Measurements from ENCODE around the gene VGLL2.

Gene VGLL2

GRCh38 chr6:117272032-117272866 lies 6.9 kb downstream of the VGLL2 start:
- Histone ChIP-seq H3K36me3 (ENCODE audit: low read length) (no peaks in the 10 kb centered on the region), H2AFZ (ENCODE audit: low read depth, low read length, severe bottlenecking) (no peak overlapping the region), H3K4me3 (ENCODE audit: insufficient read depth, low read length, poor library complexity, severe bottlenecking) (no peak overlapping the region), H3K79me2 (ENCODE audit: insufficient read depth, low read length) (no peaks in the 10 kb centered on the region), H3F3A (ENCODE audit: insufficient read depth) (no peaks in the 10 kb centered on the region), H4K20me1 (ENCODE audit: low read depth, low read length) (no peaks in the 10 kb centered on the region), H3K27me3 (ENCODE audit: low read length) (no peaks in the 10 kb centered on the region), H3K4me2 (ENCODE audit: low read depth, low read length, poor library complexity, severe bottlenecking) (no peak overlapping the region), H3K9me3 (ENCODE audit: insufficient read depth, low read length) (no peaks in the 10 kb centered on the region), H3K9ac (ENCODE audit: low read length) (no peak overlapping the region), H3K9me2 (replicated peaks; ENCODE audit: insufficient read depth, low read length) (no peaks in the 10 kb centered on the region), H3K27ac (ENCODE audit: low read depth, low read length) (no peak overlapping the region)
- TF ChIP-seq, protein P1, sequence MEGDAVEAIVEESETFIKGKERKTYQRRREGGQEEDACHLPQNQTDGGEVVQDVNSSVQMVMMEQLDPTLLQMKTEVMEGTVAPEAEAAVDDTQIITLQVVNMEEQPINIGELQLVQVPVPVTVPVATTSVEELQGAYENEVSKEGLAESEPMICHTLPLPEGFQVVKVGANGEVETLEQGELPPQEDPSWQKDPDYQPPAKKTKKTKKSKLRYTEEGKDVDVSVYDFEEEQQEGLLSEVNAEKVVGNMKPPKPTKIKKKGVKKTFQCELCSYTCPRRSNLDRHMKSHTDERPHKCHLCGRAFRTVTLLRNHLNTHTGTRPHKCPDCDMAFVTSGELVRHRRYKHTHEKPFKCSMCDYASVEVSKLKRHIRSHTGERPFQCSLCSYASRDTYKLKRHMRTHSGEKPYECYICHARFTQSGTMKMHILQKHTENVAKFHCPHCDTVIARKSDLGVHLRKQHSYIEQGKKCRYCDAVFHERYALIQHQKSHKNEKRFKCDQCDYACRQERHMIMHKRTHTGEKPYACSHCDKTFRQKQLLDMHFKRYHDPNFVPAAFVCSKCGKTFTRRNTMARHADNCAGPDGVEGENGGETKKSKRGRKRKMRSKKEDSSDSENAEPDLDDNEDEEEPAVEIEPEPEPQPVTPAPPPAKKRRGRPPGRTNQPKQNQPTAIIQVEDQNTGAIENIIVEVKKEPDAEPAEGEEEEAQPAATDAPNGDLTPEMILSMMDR (IDR thresholded peaks at IDR 0.05; ENCODE audit: insufficient read depth, low read length, poor library complexity, severe bottlenecking): no peak
- no peak for TF ChIP-seq EZH2phosphoT487 (conservative IDR thresholded peaks at IDR 0.05; ENCODE audit: low read length)

GRCh38 chr6:117272891-117273290 lies 7.5 kb downstream of the VGLL2 start:
- H3K36me3 ChIP-seq (ENCODE audit: low read length): no peaks in the 10 kb centered on the region
- H4K20me1 ChIP-seq (ENCODE audit: low read depth, low read length): no peaks in the 10 kb centered on the region
- H3K9ac ChIP-seq (ENCODE audit: low read length): no peak overlapping the region
- TF ChIP-seq, protein P1 (IDR thresholded peaks at IDR 0.05; ENCODE audit: insufficient read depth, low read length, poor library complexity, severe bottlenecking): no peak
- no peak for TF ChIP-seq EZH2phosphoT487 (conservative IDR thresholded peaks at IDR 0.05; ENCODE audit: low read length)
- H3K9me3 ChIP-seq (ENCODE audit: insufficient read depth, low read length): no peaks in the 10 kb centered on the region
- no peaks in the 10 kb centered on the region for H3K9me2 ChIP-seq (replicated peaks; ENCODE audit: insufficient read depth, low read length)
- no peaks in the 10 kb centered on the region for H3F3A ChIP-seq (ENCODE audit: insufficient read depth)
- no peak overlapping the region for H2AFZ ChIP-seq (ENCODE audit: low read depth, low read length, severe bottlenecking)
- no peak overlapping the region for H3K27ac ChIP-seq (ENCODE audit: low read depth, low read length)
- no peak overlapping the region for H3K4me2 ChIP-seq (ENCODE audit: low read depth, low read length, poor library complexity, severe bottlenecking)
- no peaks in the 10 kb centered on the region for H3K79me2 ChIP-seq (ENCODE audit: insufficient read depth, low read length)
- H3K4me3 ChIP-seq (ENCODE audit: insufficient read depth, low read length, poor library complexity, severe bottlenecking): no peak overlapping the region
- no peaks in the 10 kb centered on the region for H3K27me3 ChIP-seq (ENCODE audit: low read length)

GRCh38 chr6:117275205-117275604 lies 9.8 kb downstream of the VGLL2 start:
- no peak overlapping the region for H3K9ac ChIP-seq (ENCODE audit: low read length)
- no peaks in the 10 kb centered on the region for H4K20me1 ChIP-seq (ENCODE audit: low read depth, low read length)
- no peaks in the 10 kb centered on the region for H3K36me3 ChIP-seq (ENCODE audit: low read length)
- H3K9me3 ChIP-seq (ENCODE audit: insufficient read depth, low read length): no peaks in the 10 kb centered on the region
- H3K4me2 ChIP-seq (ENCODE audit: low read depth, low read length, poor library complexity, severe bottlenecking): no peak overlapping the region
- no peaks in the 10 kb centered on the region for H3K9me2 ChIP-seq (replicated peaks; ENCODE audit: insufficient read depth, low read length)
- H3K27me3 ChIP-seq (ENCODE audit: low read length): no peaks in the 10 kb centered on the region
- no peaks in the 10 kb centered on the region for H3F3A ChIP-seq (ENCODE audit: insufficient read depth)
- no peak overlapping the region for H2AFZ ChIP-seq (ENCODE audit: low read depth, low read length, severe bottlenecking)
- H3K27ac ChIP-seq (ENCODE audit: low read depth, low read length): no peak overlapping the region
- no peak overlapping the region for H3K4me3 ChIP-seq (ENCODE audit: insufficient read depth, low read length, poor library complexity, severe bottlenecking)
- no peak for TF ChIP-seq EZH2phosphoT487 (conservative IDR thresholded peaks at IDR 0.05; ENCODE audit: low read length)
- TF ChIP-seq, protein P1 (IDR thresholded peaks at IDR 0.05; ENCODE audit: insufficient read depth, low read length, poor library complexity, severe bottlenecking): no peak
- no peaks in the 10 kb centered on the region for H3K79me2 ChIP-seq (ENCODE audit: insufficient read depth, low read length)
